Spleen (tissue), 7 donors: ENCODE results near the gene PPP1R1B.

Source experiments
- CTCF ChIP-seq, 11 experiments: fragments of 200-600 bp in 7 of 11; fragments of 450-650 bp in 4 of 11; sonication (generic) in 4 of 11; IDR thresholded peaks in 8 of 11; conservative IDR thresholded peaks in 3 of 11; 1 replicate in 7 of 11; 2 replicates in 4 of 11; pipeline versions ENCODE4 v1.4.0 to v1.8.0; 2016 to 2021; ENCODE audit warnings: antibody characterized with exemption in 11 of 11, inconsistent platforms in 4 of 11, mild to moderate bottlenecking in 1 of 11
- POLR2A ChIP-seq, 3 donors: fragments of 450-650 bp; IDR thresholded peaks; one replicate each; pipeline ENCODE4 v1.5.1; 2017; ENCODE audit warnings: antibody characterized with exemption in 3 of 3, mild to moderate bottlenecking in 1 of 3
- POLR2AphosphoS5 ChIP-seq, 3 donors: sonication (generic); formaldehyde crosslinking; IDR thresholded peaks; one replicate each; pipeline ENCODE4 v1.5.1; 2017; ENCODE audit warnings: antibody characterized with exemption in 3 of 3
- donor health status: DM: no; HTN: no; CAD: no; lungs with moderate emphysema.
- donor health status: DM: no; HTN: no; CAD: no.
- donor health status: DM: no; HTN: no; CAD: no.

- TF ChIP-seq CTCF (IDR thresholded peaks at IDR 0.05 in 8 of 11, conservative IDR thresholded peaks at IDR 0.05 in 3 of 11) (no peak), POLR2A (IDR thresholded peaks at IDR 0.05) (no peak), POLR2AphosphoS5 (IDR thresholded peaks at IDR 0.05) (no peak)
These were observed 47.3 kb upstream of the PPP1R1B start for GRCh38 chr17:39579318-39580081.
